ENCODE data around the gene FDXACB1.

DNA sequence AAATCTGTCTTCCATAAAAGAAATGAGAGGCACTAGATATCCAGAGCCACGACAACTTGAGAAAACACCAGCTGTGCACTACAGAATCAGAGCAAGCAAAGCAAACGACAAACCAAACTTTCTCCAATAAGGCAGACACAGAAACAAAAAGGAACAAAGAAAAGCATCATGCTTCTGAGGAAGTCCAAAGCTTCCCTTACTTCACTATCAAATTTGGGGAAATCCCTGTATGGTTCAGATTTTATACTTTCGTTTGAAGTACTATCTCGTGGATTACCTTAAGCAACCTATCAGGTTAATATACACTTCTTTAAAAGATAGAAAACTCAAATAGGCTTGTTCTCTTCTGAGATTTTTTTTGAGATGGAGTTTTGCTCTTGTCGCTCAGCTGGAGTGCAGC is 35.3 kb downstream of the FDXACB1 start:
- TF ChIP-seq, protein P1, sequence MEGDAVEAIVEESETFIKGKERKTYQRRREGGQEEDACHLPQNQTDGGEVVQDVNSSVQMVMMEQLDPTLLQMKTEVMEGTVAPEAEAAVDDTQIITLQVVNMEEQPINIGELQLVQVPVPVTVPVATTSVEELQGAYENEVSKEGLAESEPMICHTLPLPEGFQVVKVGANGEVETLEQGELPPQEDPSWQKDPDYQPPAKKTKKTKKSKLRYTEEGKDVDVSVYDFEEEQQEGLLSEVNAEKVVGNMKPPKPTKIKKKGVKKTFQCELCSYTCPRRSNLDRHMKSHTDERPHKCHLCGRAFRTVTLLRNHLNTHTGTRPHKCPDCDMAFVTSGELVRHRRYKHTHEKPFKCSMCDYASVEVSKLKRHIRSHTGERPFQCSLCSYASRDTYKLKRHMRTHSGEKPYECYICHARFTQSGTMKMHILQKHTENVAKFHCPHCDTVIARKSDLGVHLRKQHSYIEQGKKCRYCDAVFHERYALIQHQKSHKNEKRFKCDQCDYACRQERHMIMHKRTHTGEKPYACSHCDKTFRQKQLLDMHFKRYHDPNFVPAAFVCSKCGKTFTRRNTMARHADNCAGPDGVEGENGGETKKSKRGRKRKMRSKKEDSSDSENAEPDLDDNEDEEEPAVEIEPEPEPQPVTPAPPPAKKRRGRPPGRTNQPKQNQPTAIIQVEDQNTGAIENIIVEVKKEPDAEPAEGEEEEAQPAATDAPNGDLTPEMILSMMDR (IDR thresholded peaks at IDR 0.05), result no peak
- no peak for TF ChIP-seq POLR2A (IDR thresholded peaks at IDR 0.05)

Measured in testis (tissue), 2 donors.